Progenitor cell of endocrine pancreas (in vitro differentiated cells): ENCODE results near the gene ARID1B. TPM values are rescaled to one million over a fixed set of nuclear protein-coding genes. Genes with fewer than 3 reads are reported as not detected.
A peak's percentile ranks its signal among the peaks of the same experiment; 100 is the strongest.

Source experiments
- DNase-seq: peaks from one replicate; pipeline ENCODE4 v3.0.0; 2021; ENCODE audit warnings: low spot score; ENCODE audit not compliant: unreplicated experiment
- H3K27ac Mint-ChIP-seq: 2 replicates; pipeline ENCODE4 v1.8.0; 2021; ENCODE audit warnings: mild to moderate bottlenecking, moderate library complexity, mixed read lengths
- H3K27me3 Mint-ChIP-seq: 2 replicates; pipeline ENCODE4 v1.8.0; 2021; ENCODE audit warnings: mixed read lengths
- H3K36me3 Mint-ChIP-seq: 2 replicates; pipeline ENCODE4 v1.8.0; 2022; ENCODE audit warnings: mixed read lengths; ENCODE audit not compliant: insufficient read depth
- H3K4me1 Mint-ChIP-seq: 2 replicates; pipeline ENCODE4 v1.8.0; 2021; ENCODE audit warnings: low read depth, mixed read lengths
- H3K4me3 Mint-ChIP-seq: 2 replicates; pipeline ENCODE4 v1.8.0; 2021; ENCODE audit warnings: low read depth, mild to moderate bottlenecking, moderate library complexity, mixed read lengths
- H3K9me3 Mint-ChIP-seq: 2 replicates; pipeline ENCODE4 v1.8.0; 2021; ENCODE audit warnings: low read depth, mixed read lengths
- total RNA-seq: library from RNA; stranded (reverse); gene quantifications from 2 replicates; pipeline ENCODE4 v1.2.1, GENCODE V29; 2021
- TF ChIP-seq, protein P1 (sequence below): fragments of 200-600 bp; sonication (generic); IDR thresholded peaks from one replicate; pipeline ENCODE4 v1.5.0; 2021; ENCODE audit warnings: antibody characterized with exemption, mild to moderate bottlenecking; ENCODE audit not compliant: unreplicated experiment

ARID1B gene
- total RNA-seq, 1 donor from 2014 or later: 152 TPM

GRCh38 chr6:157222201-157222981 is 445.2 kb downstream of the ARID1B start:
- no peak for DNase-seq
- no peak overlapping the region for H3K4me3 Mint-ChIP-seq
- H3K27ac Mint-ChIP-seq: peak overlapping the region; percentile 35

DNA sequence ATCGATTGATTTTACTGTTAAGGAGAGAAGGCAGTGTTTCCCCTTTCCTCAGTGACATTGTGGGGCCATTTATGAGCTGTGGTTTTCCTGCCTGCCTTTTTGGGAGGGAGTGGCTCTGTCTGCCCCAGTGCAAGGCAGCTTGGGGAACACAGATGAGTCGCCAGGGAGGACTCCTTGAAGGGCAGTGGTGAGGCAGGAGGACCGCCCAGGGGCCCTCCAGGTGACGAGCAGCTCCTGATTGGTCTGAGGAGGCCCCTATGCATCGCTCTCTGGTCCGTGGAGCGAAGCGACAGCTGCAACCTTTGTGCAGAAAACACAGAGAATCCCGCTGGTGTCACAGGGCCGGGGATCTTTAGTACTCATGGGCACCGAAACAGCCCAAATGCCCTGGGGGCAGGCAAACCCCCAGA is 445.8 kb downstream of the ARID1B start:
- H3K4me1 Mint-ChIP-seq: peaks cover 10% of the 10 kb centered on the region
- H3K9me3 Mint-ChIP-seq: no peaks in the 10 kb centered on the region
- H3K36me3 Mint-ChIP-seq: peaks cover 4% of the 10 kb centered on the region
- no peak overlapping the region for H3K4me3 Mint-ChIP-seq
- peaks cover 11% of the 10 kb centered on the region for H3K27me3 Mint-ChIP-seq
- DNase-seq: no peak
- H3K27ac Mint-ChIP-seq: no peak overlapping the region
- TF ChIP-seq, protein P1, sequence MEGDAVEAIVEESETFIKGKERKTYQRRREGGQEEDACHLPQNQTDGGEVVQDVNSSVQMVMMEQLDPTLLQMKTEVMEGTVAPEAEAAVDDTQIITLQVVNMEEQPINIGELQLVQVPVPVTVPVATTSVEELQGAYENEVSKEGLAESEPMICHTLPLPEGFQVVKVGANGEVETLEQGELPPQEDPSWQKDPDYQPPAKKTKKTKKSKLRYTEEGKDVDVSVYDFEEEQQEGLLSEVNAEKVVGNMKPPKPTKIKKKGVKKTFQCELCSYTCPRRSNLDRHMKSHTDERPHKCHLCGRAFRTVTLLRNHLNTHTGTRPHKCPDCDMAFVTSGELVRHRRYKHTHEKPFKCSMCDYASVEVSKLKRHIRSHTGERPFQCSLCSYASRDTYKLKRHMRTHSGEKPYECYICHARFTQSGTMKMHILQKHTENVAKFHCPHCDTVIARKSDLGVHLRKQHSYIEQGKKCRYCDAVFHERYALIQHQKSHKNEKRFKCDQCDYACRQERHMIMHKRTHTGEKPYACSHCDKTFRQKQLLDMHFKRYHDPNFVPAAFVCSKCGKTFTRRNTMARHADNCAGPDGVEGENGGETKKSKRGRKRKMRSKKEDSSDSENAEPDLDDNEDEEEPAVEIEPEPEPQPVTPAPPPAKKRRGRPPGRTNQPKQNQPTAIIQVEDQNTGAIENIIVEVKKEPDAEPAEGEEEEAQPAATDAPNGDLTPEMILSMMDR: no peak

More at GRCh38 chr6:157222201-157222981, 445.2 kb downstream of the ARID1B start:
- Mint-ChIP-seq H3K36me3 (peaks cover 4% of the 10 kb centered on the region), H3K4me1 (peaks cover 10% of the 10 kb centered on the region), H3K9me3 (no peaks in the 10 kb centered on the region), H3K27me3 (peaks cover 11% of the 10 kb centered on the region)
- TF ChIP-seq, protein P1: no peak

DNA sequence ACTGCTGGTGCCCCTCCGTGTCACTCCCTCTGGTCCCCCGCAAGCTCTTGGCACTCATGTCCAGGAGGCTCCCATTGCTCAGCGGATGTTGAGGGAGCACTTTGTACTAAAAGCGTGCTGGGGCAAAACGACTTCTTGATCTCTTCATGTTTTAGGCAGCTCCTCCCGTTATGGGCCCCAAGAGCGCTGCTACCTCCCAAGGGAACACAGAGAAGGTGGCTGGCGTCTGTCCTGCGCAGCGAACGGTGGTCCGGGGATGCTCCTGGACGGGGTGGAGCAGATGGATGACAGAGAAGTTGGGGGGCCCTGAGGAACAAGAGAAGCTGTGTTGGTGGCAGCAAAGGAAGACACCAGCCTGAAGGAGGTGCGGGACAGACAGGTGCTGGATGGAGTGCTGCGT is 446.3 kb downstream of the ARID1B start:
- peaks cover 10% of the 10 kb centered on the region for H3K4me1 Mint-ChIP-seq
- DNase-seq: no peak
- peaks cover 4% of the 10 kb centered on the region for H3K36me3 Mint-ChIP-seq
- no peaks in the 10 kb centered on the region for H3K9me3 Mint-ChIP-seq
- H3K27ac Mint-ChIP-seq: no peak overlapping the region
- H3K27me3 Mint-ChIP-seq: peaks cover 11% of the 10 kb centered on the region
- no peak overlapping the region for H3K4me3 Mint-ChIP-seq
- TF ChIP-seq, protein P1: no peak

GRCh38 chr6:157224178-157224950 is 447.2 kb downstream of the ARID1B start:
- peaks cover 10% of the 10 kb centered on the region for H3K4me1 Mint-ChIP-seq

DNA sequence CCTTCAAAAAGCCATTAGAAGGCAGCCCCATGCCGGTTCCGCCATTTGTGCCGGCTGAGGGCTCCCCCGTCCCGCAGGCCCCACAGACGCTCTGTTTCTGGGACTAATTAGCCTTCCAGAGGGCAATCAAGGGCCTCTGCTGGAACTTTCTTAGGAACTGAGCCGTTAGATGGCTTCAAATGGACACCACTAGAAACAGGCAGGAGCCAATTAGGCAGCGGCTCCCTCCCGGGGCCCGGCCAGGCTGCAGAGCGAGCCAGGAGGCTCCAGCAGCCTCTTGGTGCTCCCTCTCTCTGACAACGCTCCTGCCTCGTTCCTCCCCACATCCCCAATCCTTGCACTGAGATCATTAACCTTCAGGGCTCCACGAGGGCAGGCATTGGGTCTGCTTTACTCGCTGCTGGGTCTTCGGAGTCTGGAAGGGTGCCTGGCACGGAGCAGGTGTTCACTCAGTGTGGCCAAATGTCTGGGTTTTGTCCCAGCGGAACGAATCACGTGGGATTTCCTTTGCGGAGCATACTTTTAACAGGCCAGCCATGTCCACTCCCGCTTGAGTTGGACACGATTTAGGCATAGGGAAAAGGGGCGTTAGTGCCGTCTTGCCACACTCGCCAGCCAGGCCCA is 447.9 kb downstream of the ARID1B start:
- no peak for DNase-seq
- Mint-ChIP-seq H3K9me3 (no peaks in the 10 kb centered on the region), H3K27me3 (peaks cover 20% of the 10 kb centered on the region), H3K36me3 (peaks cover 4% of the 10 kb centered on the region), H3K27ac (no peak overlapping the region), H3K4me1 (peaks cover 9% of the 10 kb centered on the region), H3K4me3 (no peak overlapping the region)
- TF ChIP-seq, protein P1: no peak

More at GRCh38 chr6:157224178-157224950, 447.2 kb downstream of the ARID1B start:
- Mint-ChIP-seq H3K9me3 (no peaks in the 10 kb centered on the region), H3K27ac (no peak overlapping the region), H3K27me3 (peaks cover 17% of the 10 kb centered on the region), H3K4me3 (no peak overlapping the region), H3K36me3 (peaks cover 4% of the 10 kb centered on the region)
- TF ChIP-seq, protein P1: no peak
- no peak for DNase-seq
